ENCODE results near the gene COL6A6. TPM values are rescaled to one million over a fixed set of nuclear protein-coding genes. Genes with fewer than 3 reads are reported as not detected.
"Not testable (repeated sequence)": the region's sequence is repeated elsewhere in the genome, so short reads cannot be mapped to it uniquely, and the experiment has no call there.

Gene COL6A6
- total RNA-seq, 4 donors from 2014 or later: 0.08 to 1.2 (median 0.19) TPM; not detected in 1

DNA sequence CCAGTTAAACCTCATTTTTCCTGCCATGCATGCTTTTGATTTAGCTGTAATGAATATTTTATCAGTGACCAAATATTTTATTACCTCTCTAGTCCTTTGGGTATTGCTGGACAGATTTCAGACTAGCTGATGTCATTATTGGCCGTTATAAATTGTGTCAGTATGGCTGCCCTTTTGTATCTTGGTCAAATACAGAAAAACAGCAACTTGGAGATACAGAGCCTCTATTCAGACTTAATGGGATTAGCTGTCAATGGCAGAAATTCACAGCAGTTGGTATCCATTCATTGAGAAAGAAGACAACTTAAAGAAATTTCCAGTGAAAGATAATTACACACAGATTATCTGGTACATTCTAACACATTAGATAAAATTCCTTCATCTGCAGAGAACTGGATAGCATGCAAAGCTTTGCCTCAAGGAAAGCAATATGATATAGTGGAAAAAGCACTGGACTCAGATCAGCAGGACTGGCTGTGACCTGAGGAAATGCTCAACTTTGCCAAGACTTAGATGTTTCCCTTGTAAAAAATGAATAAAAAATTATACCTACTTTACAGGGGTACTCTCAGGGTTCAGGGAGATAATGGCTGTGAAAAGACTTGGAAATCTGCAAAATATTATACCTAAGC, 20.8 kb downstream of the COL6A6 start:
- 19 to 32% methylated on average over 1 of the region's 1 CpG for WGBS, 2 donors
- DNase-seq (ENCODE audit: low spot score in 2 of 2): no peak
- H3K4me3 ChIP-seq (ENCODE audit: low read depth, poor library complexity, severe bottlenecking): no peak overlapping the region
- intact Hi-C loops (cut with DNase I; ENCODE audit: low total_unique reads): no loop called here
- TF ChIP-seq, protein P1, sequence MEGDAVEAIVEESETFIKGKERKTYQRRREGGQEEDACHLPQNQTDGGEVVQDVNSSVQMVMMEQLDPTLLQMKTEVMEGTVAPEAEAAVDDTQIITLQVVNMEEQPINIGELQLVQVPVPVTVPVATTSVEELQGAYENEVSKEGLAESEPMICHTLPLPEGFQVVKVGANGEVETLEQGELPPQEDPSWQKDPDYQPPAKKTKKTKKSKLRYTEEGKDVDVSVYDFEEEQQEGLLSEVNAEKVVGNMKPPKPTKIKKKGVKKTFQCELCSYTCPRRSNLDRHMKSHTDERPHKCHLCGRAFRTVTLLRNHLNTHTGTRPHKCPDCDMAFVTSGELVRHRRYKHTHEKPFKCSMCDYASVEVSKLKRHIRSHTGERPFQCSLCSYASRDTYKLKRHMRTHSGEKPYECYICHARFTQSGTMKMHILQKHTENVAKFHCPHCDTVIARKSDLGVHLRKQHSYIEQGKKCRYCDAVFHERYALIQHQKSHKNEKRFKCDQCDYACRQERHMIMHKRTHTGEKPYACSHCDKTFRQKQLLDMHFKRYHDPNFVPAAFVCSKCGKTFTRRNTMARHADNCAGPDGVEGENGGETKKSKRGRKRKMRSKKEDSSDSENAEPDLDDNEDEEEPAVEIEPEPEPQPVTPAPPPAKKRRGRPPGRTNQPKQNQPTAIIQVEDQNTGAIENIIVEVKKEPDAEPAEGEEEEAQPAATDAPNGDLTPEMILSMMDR (IDR thresholded peaks at IDR 0.05): no peak
- no peak for TF ChIP-seq POLR2A (IDR thresholded peaks at IDR 0.05)

- TF ChIP-seq POLR2A (IDR thresholded peaks at IDR 0.05): no peak
- TF ChIP-seq, protein P1 (IDR thresholded peaks at IDR 0.05): no peak
- 72 to 75% methylated on average over 6 of the region's 6 CpGs for WGBS, 2 donors
- no peak overlapping the region for H3K4me3 ChIP-seq (ENCODE audit: low read depth, poor library complexity, severe bottlenecking)
- DNase-seq (ENCODE audit: low spot score in 2 of 2): no peak
- intact Hi-C loops (cut with DNase I; ENCODE audit: low total_unique reads): no loop called here
These were observed 22.0 kb downstream of the COL6A6 start for GRCh38 chr3:130539005-130539404.

- H3K4me3 ChIP-seq (ENCODE audit: low read depth, poor library complexity, severe bottlenecking): no peak overlapping the region
- WGBS, 2 donors: 81 to 83% methylated on average over 3 of the region's 3 CpGs
- TF ChIP-seq, protein P1 (IDR thresholded peaks at IDR 0.05): no peak
- TF ChIP-seq POLR2A (IDR thresholded peaks at IDR 0.05): no peak
- DNase-seq (ENCODE audit: low spot score in 2 of 2): no peak
- intact Hi-C loops (cut with DNase I; ENCODE audit: low total_unique reads): no loop called here
These were observed 26.3 kb downstream of the COL6A6 start for GRCh38 chr3:130543322-130543721.

DNA sequence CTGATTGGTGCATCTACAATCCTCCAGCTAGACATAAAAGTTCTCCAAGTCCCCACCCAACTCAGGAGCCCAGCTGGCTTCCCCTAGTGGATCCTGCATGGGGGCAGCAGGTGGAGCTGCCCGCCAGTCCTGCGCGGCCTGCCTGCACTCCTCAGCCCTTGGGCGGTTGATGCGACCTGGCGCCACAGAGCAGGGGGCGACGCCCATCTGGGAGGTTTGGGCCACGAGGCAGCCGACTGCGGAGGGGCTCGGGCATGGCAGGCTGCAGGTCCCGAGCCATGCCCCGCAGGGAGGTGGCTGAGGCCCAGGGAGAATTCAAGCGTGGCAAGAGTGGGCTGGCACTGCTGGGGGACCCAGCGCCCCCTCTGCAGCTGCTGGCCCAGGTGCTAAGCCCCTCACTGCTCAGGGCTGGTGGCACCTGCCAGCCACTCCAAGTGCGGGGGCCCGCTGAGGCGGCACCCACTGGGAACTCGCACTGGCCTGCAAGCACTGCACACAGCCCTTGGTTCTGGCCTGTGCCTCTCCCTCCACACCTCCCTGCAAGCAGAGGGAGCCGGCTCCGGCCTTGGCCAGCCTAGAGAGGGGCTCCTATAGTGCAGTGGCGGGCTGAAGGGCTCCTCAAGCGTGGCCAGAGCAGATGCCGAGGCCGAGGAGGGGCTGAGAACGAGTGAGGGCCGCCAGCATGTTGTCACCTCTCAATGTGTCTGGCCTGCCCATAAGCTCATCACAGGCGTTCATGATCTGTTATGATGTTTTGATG, 30.1 kb downstream of the COL6A6 start:
- TF ChIP-seq, protein P1 (IDR thresholded peaks at IDR 0.05): no peak
- no peak for TF ChIP-seq POLR2A (IDR thresholded peaks at IDR 0.05)
- WGBS, 2 donors: 91 to 92% methylated on average over 24 to 25 of the region's 29 CpGs
- intact Hi-C loops (cut with DNase I; ENCODE audit: low total_unique reads): no loop called here
- no peak for DNase-seq (ENCODE audit: low spot score in 2 of 2)
- H3K4me3 ChIP-seq (ENCODE audit: low read depth, poor library complexity, severe bottlenecking): no peak overlapping the region

DNA sequence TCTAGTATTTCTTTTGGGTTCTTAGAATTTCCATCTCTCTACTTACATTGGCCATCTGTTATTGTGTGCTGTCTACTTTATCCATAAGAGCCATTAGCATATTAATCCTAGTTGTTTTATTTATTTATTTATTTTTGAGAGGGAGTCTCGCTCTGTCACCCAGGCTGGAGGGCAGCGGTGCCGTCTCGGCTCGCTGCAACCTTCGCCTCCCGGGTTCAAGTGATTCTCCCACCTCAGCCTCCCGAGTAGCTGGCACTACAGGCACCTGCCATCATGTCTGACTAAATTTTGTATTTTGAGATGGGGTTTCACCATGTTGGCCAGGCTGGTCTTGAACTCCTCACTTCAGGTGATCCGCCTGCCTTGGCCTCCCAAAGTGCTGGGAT, 30.7 kb downstream of the COL6A6 start:
- H3K4me3 ChIP-seq (ENCODE audit: low read depth, poor library complexity, severe bottlenecking); DNase-seq (ENCODE audit: low spot score in 2 of 2); intact Hi-C loops (cut with DNase I; ENCODE audit: low total_unique reads): not testable (repeated sequence)
- WGBS, 2 donors: 87 to 92% methylated on average over 9 of the region's 9 CpGs

DNA sequence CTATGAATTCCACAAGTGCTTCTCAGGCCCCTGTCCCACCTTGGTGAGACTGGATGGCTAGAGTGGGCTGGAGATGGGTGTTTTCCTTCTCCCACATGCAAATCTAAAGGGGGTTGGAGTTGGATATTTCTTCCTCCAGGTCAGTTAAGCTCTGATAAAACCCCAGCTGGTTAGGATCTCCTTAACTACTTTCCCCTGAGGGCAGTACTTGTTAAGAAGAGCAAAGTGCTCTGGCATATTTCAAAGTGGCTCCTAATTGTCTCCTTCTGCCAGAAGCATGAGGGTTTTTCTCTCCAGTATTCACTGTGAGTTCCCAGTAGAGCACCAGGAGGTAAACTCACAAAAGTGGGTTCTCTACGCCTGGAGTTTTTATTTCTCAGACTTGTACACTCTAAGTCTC, 31.4 kb downstream of the COL6A6 start:
- WGBS, 2 donors: 89 to 95% methylated on average over 1 of the region's 1 CpG
- H3K4me3 ChIP-seq (ENCODE audit: low read depth, poor library complexity, severe bottlenecking): no peak overlapping the region
- TF ChIP-seq, protein P1 (IDR thresholded peaks at IDR 0.05): no peak
- TF ChIP-seq POLR2A (IDR thresholded peaks at IDR 0.05): no peak
- intact Hi-C loops (cut with DNase I; ENCODE audit: low total_unique reads): no loop called here
- DNase-seq (ENCODE audit: low spot score in 2 of 2): no peak

Data from lower leg skin (tissue), 4 donors.